WTC11 (cell line): ENCODE results near the gene SLC36A4. TPM values are rescaled to one million over a fixed set of nuclear protein-coding genes. Genes with fewer than 3 reads are reported as not detected.
A peak's percentile ranks its signal among the peaks of the same experiment; 100 is the strongest.

Experiments used
- ATAC-seq: fragments of 200-7000 bp; cut with Tn5 transposase; 2 replicates; pipeline ENCODE4 v1.10.0; 2021; ENCODE audit warnings: mild to moderate bottlenecking, moderate library complexity
- Bru-seq: library from RNA; stranded (reverse); fragments of 400-500 nt; gene quantifications from one replicate; lab custom pipeline; 2021; lab: Mats Ljungman, UMichigan
- CTCF ChIA-PET: fragments of 300-600 bp; sonication (Branson Sonifier 250); formaldehyde crosslinking; loops from one replicate; lab custom pipeline; 2021; ENCODE audit warnings: antibody characterized with exemption; lab: Charles Lee
- POLR2A ChIA-PET: fragments of 350-600 bp; sonication (Branson Sonifier 250); formaldehyde crosslinking; loops from one replicate; lab custom pipeline; 2021; ENCODE audit warnings: antibody characterized with exemption; lab: Charles Lee
- DNase-seq: peaks from one replicate; pipeline ENCODE4 v3.0.0; 2021; ENCODE audit warnings: low spot score
- H3K27ac Mint-ChIP-seq: 2 replicates; pipeline ENCODE4 v1.8.0; 2021; ENCODE audit warnings: mixed read lengths
- H3K27me3 Mint-ChIP-seq: 2 replicates; pipeline ENCODE4 v1.8.0; 2021; ENCODE audit warnings: low read depth, mild to moderate bottlenecking, moderate library complexity, mixed read lengths
- H3K36me3 Mint-ChIP-seq: 2 replicates; pipeline ENCODE4 v1.8.0; 2021; ENCODE audit warnings: mixed read lengths
- H3K4me1 Mint-ChIP-seq: 2 replicates; pipeline ENCODE4 v1.8.0; 2022; ENCODE audit warnings: mixed read lengths
- H3K4me3 Mint-ChIP-seq: 2 replicates; pipeline ENCODE4 v1.8.0; 2021; ENCODE audit warnings: mild to moderate bottlenecking, moderate library complexity, mixed read lengths
- H3K9me3 Mint-ChIP-seq: 2 replicates; pipeline ENCODE4 v1.8.0; 2021; ENCODE audit warnings: mixed read lengths
- CREM ChIP-seq: sonication (generic); formaldehyde crosslinking; IDR thresholded peaks from 2 replicates; pipeline ENCODE4 v1.8.1; 2022; ENCODE audit warnings: mild to moderate bottlenecking, missing genetic modification reagents, moderate library complexity
- ESRRA ChIP-seq: sonication (generic); formaldehyde crosslinking; IDR thresholded peaks from 2 replicates; pipeline ENCODE4 v1.8.1; 2022; ENCODE audit warnings: mild to moderate bottlenecking, missing genetic modification reagents, borderline replicate concordance
- FOXJ3 ChIP-seq: sonication (generic); formaldehyde crosslinking; IDR thresholded peaks from 2 replicates; pipeline ENCODE4 v1.9.0; 2021; ENCODE audit warnings: missing genetic modification reagents, mild to moderate bottlenecking, borderline replicate concordance
- FOXK1 ChIP-seq: sonication (generic); formaldehyde crosslinking; IDR thresholded peaks from 2 replicates; pipeline ENCODE4 v1.8.0; 2022; ENCODE audit warnings: mild to moderate bottlenecking, moderate library complexity, missing genetic modification reagents
- JUN ChIP-seq: sonication (generic); formaldehyde crosslinking; IDR thresholded peaks from 2 replicates; pipeline ENCODE4 v1.8.0; 2023; ENCODE audit warnings: mild to moderate bottlenecking, missing genetic modification reagents
- NFE2L1 ChIP-seq: sonication (generic); formaldehyde crosslinking; IDR thresholded peaks from 2 replicates; pipeline ENCODE4 v1.8.1; 2023; ENCODE audit warnings: missing genetic modification reagents
- SP1 ChIP-seq: sonication (generic); formaldehyde crosslinking; conservative IDR thresholded peaks from 2 replicates; pipeline ENCODE4 v1.8.1; 2022; ENCODE audit warnings: missing genetic modification reagents
- ZNF232 ChIP-seq: sonication (generic); formaldehyde crosslinking; IDR thresholded peaks from 2 replicates; pipeline ENCODE4 v1.8.0; 2022; ENCODE audit warnings: mild to moderate bottlenecking, missing genetic modification reagents
- ZNF263 ChIP-seq: sonication (generic); formaldehyde crosslinking; IDR thresholded peaks from 2 replicates; pipeline ENCODE4 v1.8.1; 2022; ENCODE audit warnings: low read depth, mild to moderate bottlenecking, moderate library complexity, missing genetic modification reagents
- ZNF317 ChIP-seq: sonication (generic); formaldehyde crosslinking; IDR thresholded peaks from 2 replicates; pipeline ENCODE4 v1.8.1; 2023; ENCODE audit warnings: low read depth, mild to moderate bottlenecking, moderate library complexity, missing genetic modification reagents, borderline replicate concordance
- long read RNA-seq, 3 experiments: library from RNA in 1 of 3; library from capped mRNA in 1 of 3; library from polyadenylated mRNA in 1 of 3; unstranded in 2 of 3; stranded (forward) in 1 of 3; transcript quantifications; one replicate each; pipeline ENCODE4 v2.0.0, GENCODE V29; 2021
- total RNA-seq: library from RNA; stranded (reverse); gene quantifications from 3 replicates; pipeline ENCODE4 v1.2.3, GENCODE V29; 2021
- TF ChIP-seq, protein P1 (sequence below): sonication (generic); formaldehyde crosslinking; IDR thresholded peaks from 2 replicates; pipeline ENCODE4 v1.8.0; 2023; ENCODE audit warnings: missing genetic modification reagents
- TF ChIP-seq, protein P2 (sequence below): sonication (generic); formaldehyde crosslinking; IDR thresholded peaks from 2 replicates; pipeline ENCODE4 v1.8.0; 2023; ENCODE audit warnings: missing genetic modification reagents, mild to moderate bottlenecking, borderline replicate concordance
- TF ChIP-seq, protein P3 (sequence below): sonication (generic); formaldehyde crosslinking; IDR thresholded peaks from 2 replicates; pipeline ENCODE4 v1.8.0; 2022; ENCODE audit warnings: missing genetic modification reagents
- TF ChIP-seq, protein P4 (sequence below): sonication (generic); formaldehyde crosslinking; IDR thresholded peaks from 2 replicates; pipeline ENCODE4 v1.8.0; 2022; ENCODE audit warnings: mild to moderate bottlenecking, missing genetic modification reagents
- TF ChIP-seq, protein P5 (sequence below): sonication (generic); formaldehyde crosslinking; IDR thresholded peaks from 2 replicates; pipeline ENCODE4 v1.8.1; 2022; ENCODE audit warnings: mild to moderate bottlenecking, moderate library complexity, missing genetic modification reagents
- TF ChIP-seq, protein P6 (sequence below): sonication (generic); formaldehyde crosslinking; IDR thresholded peaks from 2 replicates; pipeline ENCODE4 v1.8.1; 2022; ENCODE audit warnings: low read depth, missing genetic modification reagents, borderline replicate concordance
- TF ChIP-seq, protein P7 (sequence below): sonication (generic); formaldehyde crosslinking; IDR thresholded peaks from 2 replicates; pipeline ENCODE4 v1.8.1; 2022; ENCODE audit warnings: low read depth, mild to moderate bottlenecking, moderate library complexity, missing genetic modification reagents, borderline replicate concordance
- TF ChIP-seq, protein P8 (sequence below): sonication (generic); formaldehyde crosslinking; IDR thresholded peaks from 2 replicates; pipeline ENCODE4 v1.8.0; 2022; ENCODE audit warnings: mild to moderate bottlenecking, missing genetic modification reagents

The SLC36A4 gene
- total RNA-seq (20.8 to 27.9 TPM (median 21.0 TPM) in 3 replicates), Bru-seq, nascent RNA (percentile 90 among the genes with signal in this experiment)
- long read RNA-seq, experiment 1, full-length matches to known transcripts, result 64 of 93 reads
- long read RNA-seq, experiment 1, partial matches to known transcripts, result 4 of 93 reads
- long read RNA-seq, experiment 1, other reads (novel, unspliced or antisense), result 25 of 93 reads
- long read RNA-seq, experiment 2, full-length matches to known transcripts, result 13 of 37 reads
- long read RNA-seq, experiment 2, partial matches to known transcripts, result 5 of 37 reads
- long read RNA-seq, experiment 2, other reads (novel, unspliced or antisense), result 19 of 37 reads
- long read RNA-seq, experiment 3, full-length matches to known transcripts, result 10 of 16 reads
- long read RNA-seq, experiment 3, partial matches to known transcripts, result 4 of 16 reads
- long read RNA-seq, experiment 3, other reads (novel, unspliced or antisense), result 2 of 16 reads

DNA sequence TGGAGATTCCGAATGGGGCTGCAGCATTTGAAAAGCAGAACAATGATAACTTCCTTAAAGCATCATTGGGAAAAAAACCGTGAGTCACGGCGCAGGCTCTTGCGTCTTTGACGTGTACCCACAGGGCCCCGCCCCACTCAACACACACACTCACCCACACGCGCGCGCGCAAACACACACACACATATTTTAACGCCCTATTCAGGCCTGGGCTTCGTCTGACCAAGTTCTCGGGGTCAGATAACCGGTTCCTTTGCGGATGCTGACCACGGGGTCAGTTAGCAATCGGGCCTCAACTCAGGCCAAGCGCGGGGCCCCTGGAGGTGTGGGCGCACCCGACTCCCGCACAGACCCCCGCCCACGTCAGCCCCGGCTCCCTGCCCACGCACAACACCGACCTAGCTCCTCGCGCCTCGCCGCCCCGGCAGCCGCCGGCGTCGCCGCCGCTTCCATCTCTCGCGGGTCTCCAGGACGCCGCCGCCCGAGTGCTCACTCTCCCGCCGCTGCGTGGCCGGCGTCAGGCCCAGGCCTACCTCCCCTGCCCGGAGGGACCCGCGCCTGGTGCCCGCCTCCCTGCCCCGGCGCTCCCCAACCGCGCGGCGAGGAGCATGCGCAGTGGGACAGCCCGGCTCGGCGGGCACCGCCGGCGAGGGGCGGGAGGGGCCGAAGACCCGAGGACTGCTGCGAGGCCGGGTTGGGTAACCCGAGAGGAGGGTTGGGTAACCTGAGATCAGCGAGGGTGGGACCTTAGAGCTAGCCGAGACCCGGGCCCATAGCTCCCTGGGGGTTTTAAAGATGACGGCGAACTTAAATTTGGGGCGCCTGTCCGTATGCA is at the start of gene SLC36A4:
SLC36A4 (minus strand) TSS at position 612 of the 835 bp plus-strand sequence; CDS start at position 453, 159 bp downstream.
- no peaks in the 10 kb centered on the region for H3K9me3 Mint-ChIP-seq
- H3K4me3 Mint-ChIP-seq, result peak within 1 kb of the TSS; percentile 95
- no peaks in the 10 kb centered on the region for H3K27me3 Mint-ChIP-seq
- ChIA-PET POLR2A (no interaction called here), CTCF (interaction anchor here (1.0 to 1.5 kb wide), 4 partner anchors 84 to 348 kb away, joined by 3 to 10 read pairs (median 4); no protein-coding TSS in a partner anchor)
- H3K4me1 Mint-ChIP-seq, result peaks cover 16% of the 10 kb centered on the region
- peak within 1 kb of the TSS; percentile 99 for H3K27ac Mint-ChIP-seq
- ATAC-seq, result peak; percentile 99
- DNase-seq, result peak; percentile 93
- H3K36me3 Mint-ChIP-seq, result no peaks in the 10 kb centered on the region
- TF ChIP-seq, protein P1, sequence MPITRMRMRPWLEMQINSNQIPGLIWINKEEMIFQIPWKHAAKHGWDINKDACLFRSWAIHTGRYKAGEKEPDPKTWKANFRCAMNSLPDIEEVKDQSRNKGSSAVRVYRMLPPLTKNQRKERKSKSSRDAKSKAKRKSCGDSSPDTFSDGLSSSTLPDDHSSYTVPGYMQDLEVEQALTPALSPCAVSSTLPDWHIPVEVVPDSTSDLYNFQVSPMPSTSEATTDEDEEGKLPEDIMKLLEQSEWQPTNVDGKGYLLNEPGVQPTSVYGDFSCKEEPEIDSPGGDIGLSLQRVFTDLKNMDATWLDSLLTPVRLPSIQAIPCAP (CRISPR knock-in tag), result no peak; the same call in 1 of the 2 replicates
- no peak for TF ChIP-seq FOXJ3 (CRISPR knock-in tag)
- TF ChIP-seq CREM (CRISPR knock-in tag), result peak; percentile 75; the same call in 1 of the 2 replicates
- TF ChIP-seq, protein P2, sequence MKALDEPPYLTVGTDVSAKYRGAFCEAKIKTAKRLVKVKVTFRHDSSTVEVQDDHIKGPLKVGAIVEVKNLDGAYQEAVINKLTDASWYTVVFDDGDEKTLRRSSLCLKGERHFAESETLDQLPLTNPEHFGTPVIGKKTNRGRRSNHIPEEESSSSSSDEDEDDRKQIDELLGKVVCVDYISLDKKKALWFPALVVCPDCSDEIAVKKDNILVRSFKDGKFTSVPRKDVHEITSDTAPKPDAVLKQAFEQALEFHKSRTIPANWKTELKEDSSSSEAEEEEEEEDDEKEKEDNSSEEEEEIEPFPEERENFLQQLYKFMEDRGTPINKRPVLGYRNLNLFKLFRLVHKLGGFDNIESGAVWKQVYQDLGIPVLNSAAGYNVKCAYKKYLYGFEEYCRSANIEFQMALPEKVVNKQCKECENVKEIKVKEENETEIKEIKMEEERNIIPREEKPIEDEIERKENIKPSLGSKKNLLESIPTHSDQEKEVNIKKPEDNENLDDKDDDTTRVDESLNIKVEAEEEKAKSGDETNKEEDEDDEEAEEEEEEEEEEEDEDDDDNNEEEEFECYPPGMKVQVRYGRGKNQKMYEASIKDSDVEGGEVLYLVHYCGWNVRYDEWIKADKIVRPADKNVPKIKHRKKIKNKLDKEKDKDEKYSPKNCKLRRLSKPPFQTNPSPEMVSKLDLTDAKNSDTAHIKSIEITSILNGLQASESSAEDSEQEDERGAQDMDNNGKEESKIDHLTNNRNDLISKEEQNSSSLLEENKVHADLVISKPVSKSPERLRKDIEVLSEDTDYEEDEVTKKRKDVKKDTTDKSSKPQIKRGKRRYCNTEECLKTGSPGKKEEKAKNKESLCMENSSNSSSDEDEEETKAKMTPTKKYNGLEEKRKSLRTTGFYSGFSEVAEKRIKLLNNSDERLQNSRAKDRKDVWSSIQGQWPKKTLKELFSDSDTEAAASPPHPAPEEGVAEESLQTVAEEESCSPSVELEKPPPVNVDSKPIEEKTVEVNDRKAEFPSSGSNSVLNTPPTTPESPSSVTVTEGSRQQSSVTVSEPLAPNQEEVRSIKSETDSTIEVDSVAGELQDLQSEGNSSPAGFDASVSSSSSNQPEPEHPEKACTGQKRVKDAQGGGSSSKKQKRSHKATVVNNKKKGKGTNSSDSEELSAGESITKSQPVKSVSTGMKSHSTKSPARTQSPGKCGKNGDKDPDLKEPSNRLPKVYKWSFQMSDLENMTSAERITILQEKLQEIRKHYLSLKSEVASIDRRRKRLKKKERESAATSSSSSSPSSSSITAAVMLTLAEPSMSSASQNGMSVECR, result peak; percentile 93
- TF ChIP-seq, protein P3, sequence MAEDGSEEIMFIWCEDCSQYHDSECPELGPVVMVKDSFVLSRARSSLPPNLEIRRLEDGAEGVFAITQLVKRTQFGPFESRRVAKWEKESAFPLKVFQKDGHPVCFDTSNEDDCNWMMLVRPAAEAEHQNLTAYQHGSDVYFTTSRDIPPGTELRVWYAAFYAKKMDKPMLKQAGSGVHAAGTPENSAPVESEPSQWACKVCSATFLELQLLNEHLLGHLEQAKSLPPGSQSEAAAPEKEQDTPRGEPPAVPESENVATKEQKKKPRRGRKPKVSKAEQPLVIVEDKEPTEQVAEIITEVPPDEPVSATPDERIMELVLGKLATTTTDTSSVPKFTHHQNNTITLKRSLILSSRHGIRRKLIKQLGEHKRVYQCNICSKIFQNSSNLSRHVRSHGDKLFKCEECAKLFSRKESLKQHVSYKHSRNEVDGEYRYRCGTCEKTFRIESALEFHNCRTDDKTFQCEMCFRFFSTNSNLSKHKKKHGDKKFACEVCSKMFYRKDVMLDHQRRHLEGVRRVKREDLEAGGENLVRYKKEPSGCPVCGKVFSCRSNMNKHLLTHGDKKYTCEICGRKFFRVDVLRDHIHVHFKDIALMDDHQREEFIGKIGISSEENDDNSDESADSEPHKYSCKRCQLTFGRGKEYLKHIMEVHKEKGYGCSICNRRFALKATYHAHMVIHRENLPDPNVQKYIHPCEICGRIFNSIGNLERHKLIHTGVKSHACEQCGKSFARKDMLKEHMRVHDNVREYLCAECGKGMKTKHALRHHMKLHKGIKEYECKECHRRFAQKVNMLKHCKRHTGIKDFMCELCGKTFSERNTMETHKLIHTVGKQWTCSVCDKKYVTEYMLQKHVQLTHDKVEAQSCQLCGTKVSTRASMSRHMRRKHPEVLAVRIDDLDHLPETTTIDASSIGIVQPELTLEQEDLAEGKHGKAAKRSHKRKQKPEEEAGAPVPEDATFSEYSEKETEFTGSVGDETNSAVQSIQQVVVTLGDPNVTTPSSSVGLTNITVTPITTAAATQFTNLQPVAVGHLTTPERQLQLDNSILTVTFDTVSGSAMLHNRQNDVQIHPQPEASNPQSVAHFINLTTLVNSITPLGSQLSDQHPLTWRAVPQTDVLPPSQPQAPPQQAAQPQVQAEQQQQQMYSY (CRISPR knock-in tag), result no peak
- TF ChIP-seq, protein P4, sequence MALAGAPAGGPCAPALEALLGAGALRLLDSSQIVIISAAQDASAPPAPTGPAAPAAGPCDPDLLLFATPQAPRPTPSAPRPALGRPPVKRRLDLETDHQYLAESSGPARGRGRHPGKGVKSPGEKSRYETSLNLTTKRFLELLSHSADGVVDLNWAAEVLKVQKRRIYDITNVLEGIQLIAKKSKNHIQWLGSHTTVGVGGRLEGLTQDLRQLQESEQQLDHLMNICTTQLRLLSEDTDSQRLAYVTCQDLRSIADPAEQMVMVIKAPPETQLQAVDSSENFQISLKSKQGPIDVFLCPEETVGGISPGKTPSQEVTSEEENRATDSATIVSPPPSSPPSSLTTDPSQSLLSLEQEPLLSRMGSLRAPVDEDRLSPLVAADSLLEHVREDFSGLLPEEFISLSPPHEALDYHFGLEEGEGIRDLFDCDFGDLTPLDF (CRISPR knock-in tag), result peak; percentile 70; the same call in 1 of the 2 replicates
- TF ChIP-seq FOXK1 (CRISPR knock-in tag), result peak; percentile 75; the same call in 1 of the 2 replicates
- TF ChIP-seq, protein P5, sequence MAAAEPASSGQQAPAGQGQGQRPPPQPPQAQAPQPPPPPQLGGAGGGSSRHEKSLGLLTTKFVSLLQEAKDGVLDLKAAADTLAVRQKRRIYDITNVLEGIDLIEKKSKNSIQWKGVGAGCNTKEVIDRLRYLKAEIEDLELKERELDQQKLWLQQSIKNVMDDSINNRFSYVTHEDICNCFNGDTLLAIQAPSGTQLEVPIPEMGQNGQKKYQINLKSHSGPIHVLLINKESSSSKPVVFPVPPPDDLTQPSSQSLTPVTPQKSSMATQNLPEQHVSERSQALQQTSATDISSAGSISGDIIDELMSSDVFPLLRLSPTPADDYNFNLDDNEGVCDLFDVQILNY (CRISPR knock-in tag), result peak; percentile 93
- peak; percentile 54; the same call in 1 of the 2 replicates for TF ChIP-seq NFE2L1 (CRISPR knock-in tag)
- TF ChIP-seq JUN (CRISPR knock-in tag), result 0 out of 2 replicates have a peak, but pooled peaks have one; percentile 59
- TF ChIP-seq, protein P6, sequence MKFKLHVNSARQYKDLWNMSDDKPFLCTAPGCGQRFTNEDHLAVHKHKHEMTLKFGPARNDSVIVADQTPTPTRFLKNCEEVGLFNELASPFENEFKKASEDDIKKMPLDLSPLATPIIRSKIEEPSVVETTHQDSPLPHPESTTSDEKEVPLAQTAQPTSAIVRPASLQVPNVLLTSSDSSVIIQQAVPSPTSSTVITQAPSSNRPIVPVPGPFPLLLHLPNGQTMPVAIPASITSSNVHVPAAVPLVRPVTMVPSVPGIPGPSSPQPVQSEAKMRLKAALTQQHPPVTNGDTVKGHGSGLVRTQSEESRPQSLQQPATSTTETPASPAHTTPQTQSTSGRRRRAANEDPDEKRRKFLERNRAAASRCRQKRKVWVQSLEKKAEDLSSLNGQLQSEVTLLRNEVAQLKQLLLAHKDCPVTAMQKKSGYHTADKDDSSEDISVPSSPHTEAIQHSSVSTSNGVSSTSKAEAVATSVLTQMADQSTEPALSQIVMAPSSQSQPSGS (CRISPR knock-in tag), result no peak
- TF ChIP-seq ZNF317, result 0 out of 2 replicates have a peak, but pooled peaks have one; percentile 47
- TF ChIP-seq ESRRA (CRISPR knock-in tag), result 0 out of 2 replicates have a peak, but pooled peaks have one; percentile 64
- TF ChIP-seq, protein P7, sequence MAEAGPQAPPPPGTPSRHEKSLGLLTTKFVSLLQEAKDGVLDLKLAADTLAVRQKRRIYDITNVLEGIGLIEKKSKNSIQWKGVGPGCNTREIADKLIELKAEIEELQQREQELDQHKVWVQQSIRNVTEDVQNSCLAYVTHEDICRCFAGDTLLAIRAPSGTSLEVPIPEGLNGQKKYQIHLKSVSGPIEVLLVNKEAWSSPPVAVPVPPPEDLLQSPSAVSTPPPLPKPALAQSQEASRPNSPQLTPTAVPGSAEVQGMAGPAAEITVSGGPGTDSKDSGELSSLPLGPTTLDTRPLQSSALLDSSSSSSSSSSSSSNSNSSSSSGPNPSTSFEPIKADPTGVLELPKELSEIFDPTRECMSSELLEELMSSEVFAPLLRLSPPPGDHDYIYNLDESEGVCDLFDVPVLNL (CRISPR knock-in tag), result 0 out of 2 replicates have a peak, but pooled peaks have one; percentile 37
- peak; percentile 31; the same call in 1 of the 2 replicates for TF ChIP-seq ZNF232
- TF ChIP-seq, protein P8, sequence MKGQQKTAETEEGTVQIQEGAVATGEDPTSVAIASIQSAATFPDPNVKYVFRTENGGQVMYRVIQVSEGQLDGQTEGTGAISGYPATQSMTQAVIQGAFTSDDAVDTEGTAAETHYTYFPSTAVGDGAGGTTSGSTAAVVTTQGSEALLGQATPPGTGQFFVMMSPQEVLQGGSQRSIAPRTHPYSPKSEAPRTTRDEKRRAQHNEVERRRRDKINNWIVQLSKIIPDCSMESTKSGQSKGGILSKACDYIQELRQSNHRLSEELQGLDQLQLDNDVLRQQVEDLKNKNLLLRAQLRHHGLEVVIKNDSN (CRISPR knock-in tag), result peak; percentile 30
- peak; percentile 66; the same call in 1 of the 2 replicates for TF ChIP-seq SP1 (CRISPR knock-in tag)
- TF ChIP-seq ZNF263 (CRISPR knock-in tag), result 0 out of 2 replicates have a peak, but pooled peaks have one; percentile 41
